Stimulated activated CD4-positive, alpha-beta T cell treated with anti-CD3 and anti-CD28 coated beads, TNF-alpha, amount 100 ng/mL, for 48 hours (primary cell): Measurements from ENCODE around the gene CUEDC1.

Experiments used
- DNase-seq, 3 donors: peaks; one replicate each; pipeline ENCODE4 v3.0.0-alpha.2; 2020; ENCODE audit warnings: low read depth in 3 of 3

Gene CUEDC1

DNA sequence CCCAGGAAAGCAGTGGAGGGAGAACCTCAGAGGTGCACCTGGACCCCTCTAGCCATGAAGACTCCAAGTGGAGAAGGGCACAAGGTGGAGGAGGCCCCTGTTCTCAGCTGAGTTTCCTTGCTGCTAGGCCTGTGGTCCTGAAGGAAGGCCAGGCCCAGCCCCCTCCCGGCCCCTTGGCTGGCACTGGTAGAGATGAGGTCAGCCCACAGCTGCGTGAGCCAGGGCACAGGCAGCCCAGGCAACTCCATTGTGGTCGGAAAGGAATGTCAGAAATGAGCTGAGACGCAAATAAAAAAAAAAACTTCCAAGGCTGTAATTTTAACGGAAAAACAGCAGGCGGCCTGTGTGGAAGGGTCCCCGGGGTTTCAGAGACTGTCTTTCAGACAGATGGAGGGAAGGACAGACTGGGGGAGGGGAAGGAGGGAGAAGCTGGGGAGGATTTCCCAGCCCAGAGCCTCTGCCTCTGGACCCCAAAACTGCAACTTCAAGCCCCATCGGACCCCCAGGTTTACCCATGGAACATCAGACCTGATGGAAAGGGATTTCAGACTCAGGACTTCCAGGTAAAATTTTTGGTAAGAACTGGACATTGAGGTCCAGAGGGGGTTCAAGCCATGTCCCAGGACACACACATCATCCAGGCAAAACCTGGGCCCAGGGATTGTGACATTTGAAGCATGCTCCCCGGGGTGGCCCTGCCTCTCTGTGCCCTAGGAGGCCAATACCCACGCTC is 79.8 kb downstream of the CUEDC1 start:
- no peak for DNase-seq

DNA sequence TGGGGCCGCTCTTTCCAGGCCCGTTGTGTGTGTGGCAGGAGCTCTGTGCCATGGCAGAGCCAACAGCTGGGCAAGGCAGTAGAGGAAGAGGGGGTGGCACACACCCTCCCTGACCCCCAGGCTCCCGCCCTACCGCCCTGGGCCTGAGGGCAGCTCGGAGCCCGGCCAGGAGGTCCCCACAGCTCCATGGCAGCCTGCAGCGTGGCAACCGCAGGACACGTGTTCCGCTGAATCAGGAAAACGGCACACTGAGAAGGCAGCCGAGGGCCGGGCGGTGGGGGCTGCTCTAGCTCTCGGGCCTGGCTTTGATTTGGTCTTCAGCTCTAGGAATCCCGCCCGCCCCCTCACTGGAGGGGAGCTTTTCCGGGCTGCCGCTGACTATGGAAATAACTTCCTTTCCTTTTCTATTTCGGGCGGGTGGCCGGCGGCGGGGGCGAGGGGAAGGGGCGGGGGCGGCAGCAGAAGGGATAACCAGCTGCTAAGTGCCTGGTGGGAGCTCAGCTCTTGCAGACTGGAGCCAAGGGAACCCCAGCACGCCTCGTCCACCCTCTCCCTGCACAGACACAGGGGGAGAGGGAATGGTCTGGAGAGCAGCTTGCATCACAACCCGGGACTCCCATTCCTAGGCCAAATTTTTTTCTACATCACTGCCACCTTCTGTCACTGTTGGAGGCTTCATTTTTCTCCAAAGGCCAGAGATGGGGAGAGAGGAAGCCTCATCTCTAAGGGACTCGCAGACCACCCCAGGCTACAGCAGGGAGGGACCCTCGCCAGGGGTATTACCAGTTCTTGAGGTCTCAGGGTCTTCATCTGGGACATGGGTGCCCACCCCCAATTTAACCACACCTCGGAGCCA is 80.5 kb downstream of the CUEDC1 start:
- DNase-seq, result no peak

DNA sequence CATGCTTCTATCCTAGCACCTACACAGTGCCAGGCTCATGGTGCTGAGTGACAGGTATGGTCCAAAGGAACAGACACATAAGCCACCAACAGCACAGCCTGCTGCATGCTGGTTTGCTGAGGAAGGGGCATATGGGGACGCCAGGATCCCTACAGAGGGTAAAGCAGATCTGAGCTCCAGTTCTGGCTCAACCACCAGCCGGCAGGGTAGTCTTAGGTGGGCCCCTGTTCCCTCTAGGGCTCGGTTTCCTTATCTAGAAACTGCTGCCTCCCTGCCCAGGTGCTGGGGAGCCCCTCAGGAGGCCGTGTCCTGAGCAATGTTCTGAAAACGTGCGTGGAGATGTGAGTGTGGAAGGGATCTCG is 81.2 kb downstream of the CUEDC1 start:
- DNase-seq, result no peak

DNA sequence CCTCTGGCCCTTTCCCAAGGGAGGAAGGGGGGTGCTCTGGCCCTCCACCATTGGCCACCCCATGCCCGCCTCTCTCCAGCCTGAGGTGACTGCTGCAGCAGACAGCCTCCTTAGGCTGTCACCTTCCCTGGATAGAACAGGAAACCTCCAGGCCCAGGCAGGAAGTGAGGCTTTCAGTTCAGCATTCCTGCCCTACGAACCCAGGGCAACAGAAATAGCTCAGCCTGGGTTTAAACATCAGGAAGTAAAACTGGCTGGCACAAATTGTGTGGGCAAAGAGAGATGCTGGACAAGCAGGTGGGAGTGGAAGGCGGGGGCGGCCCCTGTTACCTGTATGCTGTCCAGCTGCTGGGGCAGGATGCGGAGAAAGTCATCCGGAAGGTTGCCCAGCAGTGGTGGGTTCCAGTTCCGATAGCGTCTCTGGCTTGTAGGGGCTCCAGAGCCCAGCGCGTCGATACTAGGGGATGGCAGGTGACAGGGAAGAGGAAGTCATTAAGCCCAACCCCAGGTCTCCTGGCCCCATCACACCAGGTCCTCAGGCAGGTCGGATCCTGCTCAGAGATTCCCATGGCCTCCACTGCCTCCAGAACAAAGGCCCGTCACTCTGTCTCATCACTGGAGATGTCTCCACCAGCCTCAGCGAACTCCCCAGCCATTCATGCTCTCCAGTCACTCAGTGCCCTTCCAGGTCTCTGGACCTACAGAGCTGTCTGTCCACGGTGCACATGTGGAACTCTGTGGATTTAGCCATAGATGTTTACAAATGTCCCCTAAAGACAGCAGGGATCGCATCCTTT is 81.8 kb downstream of the CUEDC1 start:
- no peak for DNase-seq

DNA sequence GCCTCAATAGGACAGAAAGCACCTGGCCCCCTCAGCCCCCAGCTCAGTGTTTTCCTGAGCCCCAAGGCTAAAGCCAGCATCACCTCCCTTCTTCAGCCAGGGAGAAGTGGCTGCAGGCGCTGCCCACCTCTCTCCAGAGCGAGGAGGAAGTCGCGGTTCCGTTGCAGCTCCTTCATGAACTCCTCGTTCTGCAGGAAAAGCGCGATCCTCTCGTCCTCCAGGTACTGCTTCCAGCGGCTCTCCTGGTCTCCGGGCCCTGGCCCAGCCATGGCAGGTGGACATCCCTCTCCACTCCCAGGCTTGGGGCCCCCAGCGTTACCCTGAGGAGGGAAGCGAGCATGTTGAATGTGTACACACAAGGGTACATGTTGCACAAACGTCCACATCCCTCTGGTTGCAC is 82.7 kb downstream of the CUEDC1 start:
- DNase-seq, result no peak

DNA sequence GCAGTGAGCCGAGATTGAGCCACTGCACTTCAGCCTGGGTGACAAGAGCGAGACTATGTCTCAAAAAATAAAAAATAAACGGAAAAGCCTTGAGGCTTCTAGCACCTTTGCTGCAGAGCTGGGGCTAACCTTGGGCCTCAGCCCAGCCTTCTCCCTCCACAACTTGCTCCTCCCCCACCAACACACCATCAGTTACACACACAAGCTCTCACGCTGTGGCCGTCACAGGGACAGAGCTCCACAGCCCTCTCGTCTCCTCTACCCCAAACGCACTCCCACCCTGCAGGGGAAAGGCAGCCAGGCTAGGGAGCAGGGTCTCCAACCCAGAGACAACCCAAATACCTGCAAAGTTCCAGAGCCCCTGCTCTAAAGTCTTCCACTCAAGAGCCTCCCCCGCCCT is 83.3 kb downstream of the CUEDC1 start:
- DNase-seq, result no peak

DNA sequence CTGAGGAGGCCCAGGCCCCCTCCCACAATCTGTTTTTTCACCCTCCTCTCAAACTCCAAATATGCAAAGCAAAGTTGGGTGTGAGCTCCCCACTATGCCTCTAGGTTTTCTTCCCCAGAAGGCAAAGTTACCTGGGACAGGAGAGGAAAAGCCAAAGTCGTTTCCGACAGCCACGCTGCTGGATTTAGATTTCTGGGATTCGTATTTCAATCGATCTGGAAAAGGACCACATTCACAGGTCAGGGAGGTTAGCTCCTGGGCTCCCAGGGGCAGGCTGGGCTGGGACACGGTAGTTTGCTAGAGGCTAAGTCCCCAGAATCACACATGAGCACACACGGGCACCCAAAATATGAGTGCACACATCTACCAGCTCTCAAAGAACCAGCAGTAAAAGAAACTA is 84.1 kb downstream of the CUEDC1 start:
- no peak for DNase-seq

DNA sequence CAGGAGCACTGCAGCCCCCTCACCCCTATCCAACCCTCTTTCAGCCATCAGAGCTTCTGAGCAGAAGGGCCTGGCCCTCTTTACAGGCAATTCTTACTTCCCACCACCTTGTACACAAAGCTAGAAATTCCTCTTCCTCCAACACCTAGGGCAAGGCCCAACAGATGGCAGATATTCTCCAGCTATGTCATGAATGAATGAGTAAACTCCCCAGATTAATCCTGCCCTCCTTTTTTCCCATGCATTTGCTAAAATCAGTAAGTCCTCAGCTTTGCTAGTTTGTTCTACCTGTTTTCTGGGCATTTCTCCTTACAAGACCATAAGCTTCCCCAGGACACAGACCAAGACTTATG is 85.0 kb downstream of the CUEDC1 start:
- DNase-seq, result no peak

DNA sequence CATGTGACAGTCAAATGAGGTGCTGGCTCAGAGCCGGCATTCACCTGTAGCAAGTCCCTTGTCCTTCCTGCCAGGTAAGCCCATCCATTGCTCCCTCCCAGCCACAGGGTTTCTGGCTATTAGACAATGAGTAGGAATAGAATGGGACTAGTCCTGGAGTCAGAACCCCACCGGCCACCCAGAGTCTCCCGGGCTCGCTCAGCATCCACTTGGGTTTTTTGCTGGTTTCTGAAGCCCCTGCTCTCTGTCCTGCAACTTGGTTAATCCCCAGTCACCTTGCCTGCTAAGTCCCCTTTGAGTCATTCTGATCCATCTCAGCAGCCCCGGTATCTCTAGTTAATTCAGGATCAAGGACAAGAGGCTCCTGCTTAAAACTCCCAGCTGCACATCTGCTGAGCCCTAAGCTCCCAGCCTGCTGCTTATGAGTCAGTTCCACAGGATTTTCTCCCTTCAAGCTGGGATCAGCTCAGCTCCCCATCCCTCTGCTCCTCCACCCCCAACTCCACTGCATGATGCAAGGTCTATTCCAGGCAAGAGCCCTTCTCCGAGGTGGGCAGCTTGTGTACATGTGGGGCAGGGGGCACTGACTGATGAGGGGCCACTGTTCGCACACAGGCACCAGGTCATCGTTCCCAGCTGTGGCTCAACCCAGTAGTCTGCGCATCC is 85.5 kb downstream of the CUEDC1 start:
- DNase-seq, result no peak

DNA sequence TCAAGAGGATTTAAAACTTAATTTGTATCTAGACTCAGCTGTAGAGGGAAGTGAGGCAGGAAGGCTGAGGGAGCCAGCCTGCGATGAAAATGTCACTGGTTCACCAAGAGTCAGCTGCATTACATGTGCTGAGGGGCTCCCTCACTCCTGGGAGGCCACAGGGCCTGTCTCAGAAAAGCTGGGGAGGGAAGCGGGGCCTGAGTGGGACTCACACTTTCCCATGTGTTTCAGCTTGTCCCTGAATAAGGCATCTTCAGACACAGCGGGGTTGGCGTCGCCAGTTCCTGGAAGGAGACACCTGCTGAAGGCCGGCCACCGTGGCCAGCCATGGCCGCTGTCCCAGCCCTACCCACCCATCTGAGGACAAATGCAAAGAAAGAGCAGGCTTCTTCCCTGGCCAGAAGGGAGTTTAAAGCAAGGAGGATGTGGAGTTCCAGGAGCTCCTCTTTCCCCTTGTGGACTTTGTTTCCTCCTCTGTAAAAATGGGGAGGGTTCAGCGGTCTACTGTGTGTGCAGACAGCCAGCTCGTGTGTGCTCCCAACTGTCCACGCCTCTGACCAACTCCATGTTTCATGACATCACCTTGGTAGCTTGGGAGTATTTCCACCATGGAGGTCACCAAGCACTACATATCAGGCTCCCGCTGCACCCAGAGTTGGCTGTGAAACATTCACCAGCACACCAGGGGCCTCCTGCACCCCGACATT is 86.1 kb downstream of the CUEDC1 start:
- no peak for DNase-seq

DNA sequence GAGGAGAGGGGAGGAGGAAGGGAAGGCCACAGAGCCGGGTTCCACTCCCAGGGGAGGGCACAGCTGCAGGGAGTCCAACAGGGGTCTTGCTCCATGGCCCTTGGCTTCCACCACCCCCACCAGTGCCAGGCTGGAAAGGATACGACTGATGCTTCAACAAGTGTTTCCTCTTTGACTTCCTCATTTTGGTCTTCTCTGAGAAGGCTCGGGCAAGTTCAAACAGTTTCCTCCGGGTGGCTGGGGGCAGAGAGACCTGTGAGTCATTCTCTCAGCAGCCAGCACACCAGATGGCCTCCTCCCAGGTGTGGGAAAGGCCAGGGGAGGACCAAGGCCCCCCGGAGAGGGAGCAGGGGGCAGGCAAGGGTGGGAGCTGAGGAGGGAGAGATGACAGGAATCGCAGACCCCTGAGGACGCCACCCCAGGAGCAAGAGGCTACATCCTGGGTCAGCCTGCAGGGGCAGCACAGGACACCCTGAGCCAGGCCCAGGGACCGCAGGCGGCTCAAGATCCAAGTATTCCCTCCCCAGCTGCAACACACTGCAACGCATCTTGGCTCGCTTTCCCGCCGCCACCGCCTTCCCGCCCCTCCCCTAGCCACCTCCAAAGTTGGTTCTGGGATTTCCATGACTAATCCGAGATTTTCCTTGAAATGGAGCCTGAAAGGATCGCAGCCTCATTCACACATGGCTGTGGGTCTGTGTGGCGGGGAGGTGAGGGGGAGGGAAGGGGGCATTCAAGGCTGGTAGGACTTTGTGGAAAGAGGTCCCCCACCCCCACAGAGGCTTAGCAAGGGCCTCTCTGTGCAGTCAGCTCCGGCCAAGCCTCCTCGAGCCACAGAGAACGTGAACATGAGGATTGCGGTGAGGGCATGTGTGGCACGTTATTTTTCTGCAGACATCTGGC is 87.0 kb downstream of the CUEDC1 start:
- no peak for DNase-seq

DNA sequence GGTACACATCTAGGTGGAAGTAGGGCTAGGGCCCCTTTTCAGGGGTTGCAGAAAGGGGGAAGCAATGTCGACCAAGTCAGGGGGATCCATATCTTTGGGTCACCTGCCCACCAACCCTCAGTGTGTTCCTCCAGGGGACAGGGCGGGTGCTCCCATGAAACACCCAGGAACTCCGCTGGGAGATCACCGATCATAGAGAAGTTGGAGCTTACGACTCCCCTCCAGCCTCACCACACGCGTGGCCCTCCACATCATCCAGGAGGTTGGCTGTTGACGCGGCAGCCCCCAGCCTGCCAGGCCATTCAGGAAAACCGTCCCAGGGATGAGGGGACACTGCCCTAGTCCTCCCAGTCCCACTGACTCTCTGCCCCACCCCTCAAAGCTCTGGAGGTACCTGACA is 88.1 kb downstream of the CUEDC1 start:
- no peak for DNase-seq

DNA sequence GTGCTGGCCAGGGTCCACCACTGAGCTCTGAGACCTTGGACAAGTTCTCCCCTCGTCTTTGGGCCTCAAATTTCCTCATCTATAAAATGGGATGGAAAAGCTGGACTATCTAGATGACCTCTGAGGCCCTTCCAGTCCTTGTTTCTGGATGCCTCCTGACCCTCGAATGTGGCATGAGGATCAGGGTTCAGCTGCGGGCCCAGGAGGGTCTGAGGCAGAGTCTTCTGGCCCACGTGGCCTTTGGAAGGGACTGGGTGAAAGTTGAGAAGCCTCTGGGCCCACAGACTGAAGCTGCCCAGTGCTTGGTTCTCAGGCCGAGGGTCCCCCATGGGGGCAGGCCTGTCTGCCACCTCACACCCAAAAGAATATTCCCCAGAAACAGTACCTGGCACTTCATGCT is 88.5 kb downstream of the CUEDC1 start:
- no peak for DNase-seq

DNA sequence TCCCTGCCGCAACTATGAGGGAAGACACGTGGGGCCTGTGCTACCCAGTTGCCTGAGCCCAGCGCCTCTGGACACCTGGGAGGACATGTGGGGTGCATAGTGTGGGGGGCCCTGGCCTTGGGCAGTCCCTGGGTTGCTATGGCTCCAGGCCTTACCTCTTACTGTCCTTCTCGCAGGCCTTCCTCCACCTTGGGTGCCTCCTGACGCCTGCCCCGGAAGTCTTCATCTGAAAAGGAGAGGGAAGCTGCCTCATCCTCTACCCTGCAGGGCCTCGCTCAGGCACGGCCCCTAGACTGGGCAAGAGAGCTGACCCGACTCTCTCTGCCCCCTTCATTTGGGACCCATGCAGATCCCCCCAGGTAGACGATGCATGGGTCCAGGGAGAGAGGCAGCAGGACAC is 88.9 kb downstream of the CUEDC1 start:
- no peak for DNase-seq

DNA sequence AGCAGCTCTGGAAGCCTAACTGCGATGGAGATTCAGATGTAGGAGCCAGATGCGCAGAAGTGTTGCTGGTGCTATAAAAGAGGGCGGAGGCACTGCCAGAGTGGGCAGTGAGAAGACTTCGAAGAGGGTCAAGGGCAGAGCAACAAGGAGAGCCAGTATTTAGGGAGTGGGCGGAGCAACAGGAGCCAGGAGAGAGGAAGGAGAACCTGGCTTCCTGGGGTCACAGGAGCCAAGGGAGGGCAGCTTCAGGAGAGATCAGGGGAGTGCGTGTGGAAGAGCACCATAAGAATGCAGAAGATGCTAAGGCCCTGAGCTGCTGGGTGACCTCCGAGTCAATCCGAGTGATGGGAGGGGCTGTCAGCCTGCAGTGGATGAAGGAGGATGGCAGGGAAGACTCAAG is 90.9 kb downstream of the CUEDC1 start:
- no peak for DNase-seq

DNA sequence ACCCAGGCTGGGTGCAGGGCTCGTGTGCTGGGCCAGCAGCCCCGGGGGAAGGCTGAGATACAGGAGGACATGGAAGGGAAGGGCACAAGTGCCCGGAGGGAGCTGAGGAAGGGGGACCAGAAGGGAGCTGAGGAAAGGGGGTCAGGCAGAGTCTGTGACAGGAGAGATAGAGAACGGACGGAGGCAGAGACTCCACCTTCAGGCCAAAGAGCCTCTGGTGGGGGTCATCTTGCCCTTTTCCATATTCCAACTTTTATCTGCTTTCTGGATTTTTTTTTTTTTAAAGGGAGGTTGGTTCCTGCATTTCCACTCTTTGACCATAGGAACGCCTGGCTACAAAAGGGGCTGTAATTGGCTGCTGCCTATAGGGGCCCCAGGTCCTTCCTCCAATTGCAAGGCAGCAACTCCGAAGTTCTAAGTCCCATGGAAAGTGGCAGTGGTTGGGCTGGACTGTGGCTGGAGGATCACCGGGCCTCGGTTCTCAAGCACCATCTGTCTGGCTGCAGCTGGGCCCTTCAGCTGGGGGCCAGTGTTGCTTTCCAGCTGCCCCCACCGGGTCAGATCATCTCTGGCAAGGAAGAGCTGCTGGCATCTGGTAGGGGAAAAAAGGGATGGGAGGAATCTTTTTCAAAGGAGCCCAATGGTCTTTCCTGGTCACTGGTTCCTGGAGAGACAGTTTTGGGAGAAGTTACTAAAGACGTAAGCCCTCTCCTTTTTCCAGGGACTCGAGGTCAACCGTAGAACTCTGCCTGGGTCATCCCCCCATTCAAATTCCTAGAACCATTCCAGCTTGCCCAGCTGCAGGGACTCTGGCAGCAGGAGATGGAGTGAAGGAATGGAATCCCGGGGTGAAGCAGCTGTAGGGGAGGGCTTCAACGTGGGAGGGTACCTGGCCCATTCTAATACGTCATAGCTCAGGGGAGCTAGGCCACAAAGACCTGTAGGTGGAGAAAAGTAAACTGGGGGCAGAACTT is 92.2 kb downstream of the CUEDC1 start:
- DNase-seq, result no peak

DNA sequence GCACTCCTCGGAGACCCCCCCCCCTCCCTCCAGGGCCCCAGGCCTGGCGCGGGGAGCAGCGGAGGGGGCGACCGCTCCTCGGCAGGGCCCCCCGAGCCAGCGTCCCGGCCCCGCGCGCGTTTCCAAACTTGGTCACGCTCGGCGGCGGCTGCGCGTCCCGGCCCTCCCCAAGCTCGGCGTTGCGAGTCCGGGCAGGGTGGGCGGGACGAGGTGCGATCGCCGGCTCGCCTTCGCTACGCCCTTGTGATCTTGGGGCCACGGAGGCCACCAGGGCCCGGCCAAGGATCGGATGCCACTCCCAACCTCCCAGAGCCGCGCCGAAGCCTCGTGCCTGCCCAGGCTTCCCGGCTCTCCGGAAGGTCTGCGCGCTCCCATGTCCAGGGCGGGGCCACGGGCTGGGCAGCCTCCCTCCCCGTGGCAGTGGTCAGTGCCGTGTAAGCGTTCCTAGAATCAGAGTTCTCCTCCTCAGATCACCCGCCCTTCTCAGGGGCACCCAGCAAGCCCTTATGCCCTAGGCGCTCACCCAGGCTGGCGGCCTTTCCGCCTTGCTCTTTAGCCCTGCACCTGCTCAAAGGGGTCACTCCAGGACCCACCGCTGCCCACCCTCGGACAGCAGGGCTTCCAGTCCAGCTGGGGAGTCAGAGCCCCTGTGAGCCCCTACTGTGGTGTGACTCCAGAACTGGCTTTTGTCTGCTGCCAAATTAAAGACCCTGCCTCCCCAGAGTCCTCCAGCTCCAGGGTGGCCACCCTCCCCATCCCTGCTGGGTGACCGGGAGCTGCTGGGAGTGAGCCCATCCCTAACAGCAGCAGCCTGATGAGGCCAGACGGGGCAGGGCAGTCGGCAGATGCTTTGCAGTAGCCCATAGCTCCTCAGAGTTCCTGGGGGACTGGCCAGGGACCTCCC is 93.2 kb downstream of the CUEDC1 start:
- DNase-seq, result no peak
